Renal pelvis (tissue), 4 donors: ENCODE measurements around the gene USH2A. TPM values are rescaled to one million over a fixed set of nuclear protein-coding genes. Genes with fewer than 3 reads are reported as not detected.
A peak's percentile ranks its signal among the peaks of the same experiment; 100 is the strongest.
"Not testable (repeated sequence)": the region's sequence is repeated elsewhere in the genome, so short reads cannot be mapped to it uniquely, and the experiment has no call there.

ENCODE experiments used
- DNase-seq: peaks from one replicate; pipeline ENCODE4 v3.0.0-alpha.2; 2013
- polyA plus RNA-seq, 3 donors: library from polyadenylated mRNA; unstranded; fragments of 120-200 nt; gene quantifications; one replicate each; pipeline ENCODE4 v1.2.1, GENCODE V29; 2013; ENCODE audit not compliant: insufficient read length in 3 of 3

The USH2A gene
- polyA plus RNA-seq, 3 donors, result 0.07 to 0.37 (median 0.31) TPM

DNA sequence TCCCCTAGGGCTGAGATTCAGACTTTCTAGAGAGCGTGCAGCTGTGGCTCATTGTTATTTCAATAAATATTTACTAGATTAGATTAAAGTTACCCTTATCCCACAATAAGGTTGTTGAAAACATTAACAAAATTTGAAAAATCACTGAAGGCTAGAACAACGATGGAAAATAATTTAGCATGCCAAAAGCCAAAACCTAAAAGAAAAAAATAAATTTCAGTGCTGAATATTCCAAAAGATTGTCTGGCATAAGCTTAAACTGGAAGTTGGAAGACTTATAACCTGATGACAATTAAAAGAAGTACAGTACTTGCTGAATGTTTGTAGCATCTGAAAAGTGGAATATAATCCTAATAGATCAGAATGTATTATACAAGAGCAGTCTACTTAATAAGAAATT is 221.3 kb downstream of the USH2A start:
- no peak for DNase-seq

DNA sequence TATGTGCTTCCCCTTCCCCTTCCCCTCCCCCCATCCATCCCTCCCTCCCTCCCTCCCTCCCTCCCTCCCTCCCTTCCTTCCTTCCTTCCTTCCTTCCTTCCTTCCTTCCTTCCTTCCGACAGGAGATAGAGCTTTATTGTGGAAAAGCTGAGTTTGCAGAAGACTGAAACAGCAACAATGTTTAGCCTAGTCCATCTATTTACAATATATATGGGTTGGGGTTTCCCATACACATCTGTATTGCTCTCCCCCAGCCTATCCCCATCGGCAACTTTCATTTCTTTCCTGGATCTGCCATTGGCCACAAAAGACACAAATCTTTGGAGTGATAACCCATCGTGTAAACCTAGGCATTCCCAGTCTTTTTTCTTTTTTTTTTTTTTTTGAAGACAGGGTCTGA is 222.3 kb downstream of the USH2A start:
- DNase-seq, result no peak

DNA sequence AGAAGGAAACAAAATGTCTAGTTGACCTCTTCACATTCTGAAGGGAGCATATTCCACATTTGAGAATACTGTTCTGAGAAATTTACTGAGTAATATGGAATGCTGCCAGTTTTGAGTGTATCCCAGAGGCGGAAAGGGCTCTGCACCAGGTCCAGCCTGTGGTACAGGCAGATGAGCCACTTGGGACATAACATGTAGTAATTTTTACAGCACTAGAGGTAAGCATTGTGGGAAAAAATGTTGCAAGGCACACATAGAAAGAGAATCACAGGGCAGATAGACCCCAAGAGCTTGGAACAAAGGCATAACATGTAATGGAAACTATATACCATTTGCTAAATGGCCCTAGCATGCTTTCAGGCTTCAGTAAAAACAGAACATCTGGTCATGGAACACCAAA is 228.5 kb downstream of the USH2A start:
- DNase-seq, result no peak

DNA sequence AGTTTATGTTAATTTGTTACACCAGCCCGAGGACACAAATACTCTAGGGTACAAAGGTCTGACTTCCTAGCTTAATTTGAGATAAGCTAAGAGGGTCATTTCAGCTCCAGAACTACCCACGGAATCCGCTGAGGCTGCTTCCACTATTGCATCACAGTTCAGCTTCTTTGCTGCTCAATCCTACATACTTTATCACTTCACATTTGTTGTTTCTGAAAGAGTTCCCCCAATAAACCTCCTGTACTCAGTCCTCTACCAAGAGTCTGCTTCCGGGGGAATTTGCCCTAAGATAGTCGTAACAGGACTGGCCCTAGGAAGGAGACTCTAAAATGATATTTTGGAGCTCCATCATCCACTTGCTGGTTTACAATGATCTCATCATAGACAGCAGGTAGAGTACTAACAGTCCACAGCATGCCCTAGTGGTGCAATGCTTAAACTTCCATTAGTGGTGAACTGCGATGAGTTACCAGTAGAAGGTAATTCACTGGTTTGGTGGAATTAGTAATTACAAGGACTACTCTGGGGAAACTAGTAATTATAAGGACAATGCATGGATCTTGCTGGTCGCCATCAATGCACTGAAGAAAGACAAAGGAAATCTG is 229.3 kb downstream of the USH2A start:
- DNase-seq, result no peak

DNA sequence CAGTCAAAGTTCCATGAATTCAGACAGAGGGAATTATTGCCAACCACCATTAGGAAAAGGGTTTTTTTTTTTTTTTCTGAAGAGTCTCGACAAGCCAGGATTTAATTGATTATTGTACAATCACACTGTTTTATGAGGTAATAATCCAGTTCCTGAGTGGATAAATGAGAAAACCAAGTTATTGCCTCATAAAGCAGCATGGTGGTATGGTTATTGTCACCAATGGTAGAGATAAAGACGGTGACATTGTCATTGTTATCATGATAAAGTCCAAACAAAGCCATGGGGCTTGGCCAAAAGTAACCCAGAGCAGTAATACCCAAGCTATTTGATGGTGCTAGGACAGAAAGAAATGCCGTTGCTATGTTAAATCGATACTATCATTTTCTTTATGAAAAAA is 232.8 kb downstream of the USH2A start:
- no peak for DNase-seq

DNA sequence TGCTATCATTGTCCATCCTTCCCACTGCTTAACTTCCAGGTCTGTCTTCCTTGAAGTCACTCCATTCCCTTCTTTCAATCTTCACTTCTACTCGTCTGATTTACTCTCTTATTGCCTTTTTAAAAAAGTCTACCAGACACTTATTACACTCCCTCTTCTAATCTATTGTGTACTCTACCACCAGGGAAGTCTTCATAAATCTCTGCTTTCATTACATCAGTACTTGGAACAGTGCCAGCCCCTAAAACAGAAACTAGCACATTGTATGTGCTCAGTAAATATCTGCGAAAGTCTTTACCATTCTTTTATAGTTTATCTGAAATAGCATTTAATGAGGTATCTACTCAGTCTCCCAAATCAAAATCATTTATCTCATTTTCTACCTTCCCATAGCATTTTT is 236.4 kb downstream of the USH2A start:
- DNase-seq, result no peak

DNA sequence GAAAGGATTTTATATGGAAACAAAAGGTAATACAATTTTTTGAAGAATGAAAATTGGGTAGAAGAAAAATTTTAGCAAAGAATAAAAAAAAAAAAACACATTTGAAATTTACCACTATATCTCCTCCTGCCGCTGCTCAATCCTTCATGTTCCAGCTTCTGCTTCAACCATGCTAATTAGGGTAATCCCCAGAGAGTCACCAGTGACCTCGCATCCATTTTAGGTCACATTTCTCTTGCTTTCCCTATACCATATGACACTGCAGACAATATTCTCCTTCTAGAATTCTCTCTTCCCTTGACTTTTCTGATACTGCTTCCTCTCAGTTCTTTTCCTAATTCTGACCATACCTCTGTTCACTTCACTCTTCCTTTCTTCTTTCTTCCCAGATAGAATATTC is 237.1 kb downstream of the USH2A start:
- no peak for DNase-seq

DNA sequence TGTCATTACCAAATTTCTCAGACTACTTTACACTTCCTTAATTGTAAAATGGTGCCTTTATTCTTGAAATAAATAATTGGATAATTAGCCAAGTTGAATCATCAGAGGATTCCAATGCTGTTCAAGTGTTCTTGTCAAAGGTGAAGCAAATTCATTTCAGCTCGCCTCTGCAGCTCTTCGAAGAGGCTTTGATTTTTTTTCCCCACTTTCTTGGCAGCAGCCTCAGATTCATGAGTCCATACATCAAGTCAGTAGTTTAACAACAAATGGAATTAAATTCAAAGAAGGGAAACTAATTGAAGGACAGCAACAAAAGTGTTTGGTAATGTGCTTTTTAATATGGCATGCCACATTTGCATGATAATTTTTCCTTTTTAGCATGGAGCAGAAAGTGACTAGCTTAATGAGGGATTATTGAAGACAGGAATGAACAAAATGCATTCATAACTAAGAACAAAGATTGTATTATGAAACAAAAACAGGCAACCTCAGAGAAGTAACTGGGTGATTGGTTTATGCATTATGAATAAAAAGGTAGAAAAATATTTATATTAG is 239.0 kb downstream of the USH2A start:
- DNase-seq, result no peak

DNA sequence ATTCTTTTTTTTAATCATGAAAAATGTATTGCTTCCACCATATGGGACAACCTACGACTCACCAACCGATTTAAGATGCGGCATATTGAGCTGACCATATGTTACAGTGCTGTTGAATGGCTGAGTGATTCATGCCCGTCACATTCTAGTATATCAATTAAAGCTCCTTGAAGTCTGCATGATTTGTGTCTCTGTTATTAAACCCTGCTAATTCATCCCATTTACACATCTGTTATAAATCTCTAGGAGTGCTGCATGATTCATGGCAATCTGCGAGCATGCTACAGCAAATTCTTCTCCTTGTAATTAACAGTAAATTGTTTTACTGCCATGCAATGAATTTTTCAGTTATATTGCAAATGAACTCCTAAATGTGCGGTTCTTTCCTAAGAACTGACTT is 239.8 kb downstream of the USH2A start:
- DNase-seq, result peak; percentile 57

DNA sequence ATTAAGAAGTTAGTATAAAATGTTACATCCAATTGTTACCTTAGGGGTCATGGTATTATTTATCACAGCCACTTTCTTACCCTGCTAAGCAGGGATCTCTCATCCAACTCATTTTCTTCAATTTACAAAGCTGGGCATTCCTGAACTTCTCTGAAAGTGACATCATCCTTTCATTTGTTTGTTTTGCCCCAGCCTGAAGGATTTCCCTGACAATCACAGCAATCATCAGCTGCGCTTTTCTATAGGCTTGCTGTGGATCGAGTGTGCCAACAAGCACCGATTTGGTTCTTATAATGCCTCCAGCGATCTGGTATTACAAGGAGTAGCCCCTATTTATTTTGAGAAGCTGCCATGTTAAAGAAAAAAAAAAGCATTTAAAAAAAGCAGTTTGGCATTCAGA is 240.2 kb downstream of the USH2A start:
- peak; percentile 19 for DNase-seq

DNA sequence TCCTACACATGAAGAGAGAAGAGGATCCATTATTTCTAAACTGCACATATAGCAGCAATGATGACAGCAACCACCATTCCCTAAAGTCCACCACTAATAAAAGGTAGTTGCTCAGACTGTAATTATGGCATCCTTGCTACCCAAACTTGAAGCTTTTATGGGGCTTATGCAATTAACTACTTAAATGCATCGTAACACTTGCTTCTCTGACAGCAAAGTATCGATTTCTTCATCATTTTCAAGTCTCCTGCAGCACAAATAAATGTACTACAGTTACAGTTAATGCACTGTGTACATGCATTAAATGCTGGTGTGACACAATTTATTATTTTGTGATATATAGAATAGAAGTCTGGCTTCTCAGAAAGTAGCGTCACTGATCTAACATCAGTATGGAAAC is 241.7 kb downstream of the USH2A start:
- no peak for DNase-seq

DNA sequence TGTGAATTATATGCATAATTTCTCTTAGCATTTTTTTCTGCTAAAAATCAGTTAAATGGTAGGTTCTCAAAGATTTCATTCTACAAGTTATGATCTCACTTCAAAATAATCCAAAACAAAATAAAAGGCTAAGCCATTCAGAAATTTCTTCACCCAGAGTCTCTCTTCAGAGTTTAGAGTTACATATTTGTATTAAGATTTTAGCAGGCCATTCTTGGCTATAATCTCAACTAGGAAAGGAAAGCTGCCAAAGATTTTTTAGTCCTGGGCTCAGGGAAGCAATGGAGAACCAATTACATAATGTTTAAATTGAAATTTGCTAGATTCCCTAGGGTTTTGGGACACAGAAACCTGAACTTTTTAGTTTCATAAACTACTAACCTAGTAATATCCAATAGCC is 245.0 kb downstream of the USH2A start:
- DNase-seq, result no peak

DNA sequence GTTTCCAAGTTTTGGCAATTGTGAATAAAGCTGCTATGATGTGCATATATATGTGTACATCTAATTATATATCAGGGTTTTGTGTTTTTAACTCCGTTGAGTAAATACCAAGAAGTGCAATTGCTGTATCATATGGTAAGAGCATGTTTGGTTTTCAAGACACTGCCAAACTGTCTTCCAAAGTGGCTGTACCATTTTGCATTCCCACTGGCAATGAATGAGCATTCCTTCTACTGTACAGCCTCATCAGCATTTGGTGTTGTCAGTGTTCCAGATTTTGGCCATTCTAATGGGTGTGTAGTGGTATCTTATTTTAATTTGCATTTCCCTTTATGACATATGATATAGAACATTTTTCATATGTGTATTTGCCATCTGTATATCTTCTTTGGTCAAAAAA is 246.3 kb downstream of the USH2A start:
- DNase-seq, result no peak

DNA sequence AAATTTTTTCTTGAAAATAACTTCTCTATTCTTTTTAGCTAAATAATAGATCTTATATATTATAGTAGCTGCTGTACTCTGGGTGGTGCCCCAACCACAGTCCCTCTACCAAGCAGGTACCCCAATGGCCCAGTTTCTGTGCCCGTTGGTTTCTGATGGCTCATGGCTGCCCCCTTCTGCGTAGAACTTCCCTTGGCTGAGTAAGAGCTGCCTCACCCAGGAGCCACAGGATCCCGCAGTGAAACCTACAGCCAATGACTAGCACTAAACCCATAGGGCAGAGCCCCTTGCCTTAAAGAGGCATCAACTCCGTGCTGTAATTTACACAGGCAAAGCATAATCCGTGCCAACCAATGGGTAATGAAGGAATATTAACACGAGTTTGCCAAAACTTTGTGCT is 247.5 kb downstream of the USH2A start:
- DNase-seq, result no peak

DNA sequence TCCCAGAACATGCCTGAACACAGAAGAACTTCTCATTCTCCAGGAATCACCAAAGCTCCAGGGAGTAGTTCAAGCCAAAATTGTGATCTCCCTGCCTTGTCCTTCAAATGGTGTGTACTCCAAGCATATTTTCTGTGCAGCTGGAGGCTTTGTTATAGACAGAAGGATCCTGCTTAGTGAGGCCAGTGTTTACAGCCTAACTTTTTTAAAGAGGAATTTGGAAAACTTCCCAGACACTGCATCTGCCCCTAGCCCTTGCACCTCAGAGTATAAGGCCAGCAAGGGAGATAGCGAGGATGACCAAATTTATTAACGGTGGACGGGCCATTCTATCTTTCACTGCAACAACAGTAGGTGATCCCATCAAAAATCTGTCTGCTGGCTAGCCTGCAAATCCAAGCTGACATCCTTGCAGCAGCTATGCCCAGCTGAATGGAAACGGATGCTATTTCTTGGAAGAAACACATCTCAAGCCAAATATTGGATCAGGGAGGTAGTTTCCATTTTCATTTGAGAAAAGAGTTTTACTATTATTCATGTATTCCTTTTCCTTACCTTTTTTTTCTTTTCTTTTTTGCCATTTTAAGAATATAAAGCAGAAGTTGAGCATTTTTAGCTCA is 249.8 kb downstream of the USH2A start:
- DNase-seq, result no peak

DNA sequence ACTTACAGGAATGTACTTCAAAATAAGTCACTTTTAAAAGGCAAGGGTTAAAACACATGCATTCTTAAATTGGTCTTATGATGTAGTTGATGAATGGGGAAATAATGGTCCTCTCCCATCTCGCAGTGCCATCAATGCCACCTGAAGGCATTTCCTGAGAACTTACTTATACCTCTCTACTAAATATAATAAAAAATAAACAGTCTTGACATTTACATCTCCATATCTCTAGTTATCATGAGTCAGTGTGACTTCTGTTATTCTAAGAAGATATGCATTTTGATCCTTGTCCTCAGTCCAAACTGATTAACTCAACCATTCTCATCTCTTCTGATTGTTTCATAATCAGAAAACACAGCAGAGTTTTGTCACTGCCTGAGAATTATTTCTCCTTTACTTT is 253.9 kb downstream of the USH2A start:
- no peak for DNase-seq

DNA sequence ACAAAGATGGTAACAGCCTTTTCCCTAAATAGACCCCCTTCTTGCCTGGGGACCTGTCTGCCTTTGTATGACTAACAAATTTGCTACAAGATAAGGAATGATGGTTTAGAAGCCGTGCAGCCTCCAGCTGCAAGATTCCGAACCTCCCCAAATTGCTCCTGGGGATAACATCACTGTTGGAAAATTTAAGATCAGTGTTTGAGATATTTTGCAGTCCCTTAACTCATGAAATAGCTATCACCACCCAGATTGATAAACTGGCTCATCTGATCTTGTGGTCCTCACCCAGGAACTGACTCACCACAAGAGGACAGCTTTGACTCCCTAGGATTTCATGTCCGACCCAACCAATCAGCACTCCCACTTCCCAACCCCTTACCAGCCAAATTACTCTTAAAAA is 254.7 kb downstream of the USH2A start:
- DNase-seq, result no peak

DNA sequence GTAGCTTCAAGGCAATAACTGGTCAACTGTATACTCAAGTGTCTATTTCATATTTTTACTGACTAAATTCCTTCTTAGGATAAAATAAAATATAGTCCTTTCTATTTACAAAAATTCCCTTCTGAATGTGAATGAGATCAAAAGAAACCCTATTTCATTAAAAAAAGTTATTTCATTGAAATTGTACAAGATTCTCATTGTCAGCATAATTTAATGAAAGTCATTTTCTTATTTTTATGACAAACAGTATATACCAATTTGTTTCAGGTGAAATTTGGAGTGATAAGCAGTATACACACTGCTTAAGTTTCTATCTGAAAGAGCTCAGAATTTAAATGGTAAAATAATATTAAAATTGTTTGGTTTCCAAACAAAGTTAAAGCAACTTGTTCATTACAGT is 269.2 kb downstream of the USH2A start:
- DNase-seq, result no peak

DNA sequence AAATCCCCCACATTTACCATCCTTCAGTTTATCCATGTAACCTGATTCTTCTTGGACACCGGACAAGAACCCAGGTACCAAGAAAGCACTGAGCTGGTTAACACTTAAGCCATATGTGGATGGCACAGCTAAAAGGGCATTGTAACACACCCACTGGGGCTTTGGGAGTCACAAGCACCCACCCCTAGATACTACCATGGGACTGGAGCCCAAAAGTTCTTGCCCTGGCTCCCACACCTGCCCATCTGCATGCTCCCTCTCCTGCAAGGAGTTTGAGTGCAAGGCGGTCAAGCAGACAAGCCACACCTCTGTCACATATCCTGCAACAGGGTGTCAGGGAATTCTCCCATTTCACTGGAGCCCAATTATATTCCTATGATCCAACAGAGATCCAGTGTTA is 270.1 kb downstream of the USH2A start:
- no peak for DNase-seq

DNA sequence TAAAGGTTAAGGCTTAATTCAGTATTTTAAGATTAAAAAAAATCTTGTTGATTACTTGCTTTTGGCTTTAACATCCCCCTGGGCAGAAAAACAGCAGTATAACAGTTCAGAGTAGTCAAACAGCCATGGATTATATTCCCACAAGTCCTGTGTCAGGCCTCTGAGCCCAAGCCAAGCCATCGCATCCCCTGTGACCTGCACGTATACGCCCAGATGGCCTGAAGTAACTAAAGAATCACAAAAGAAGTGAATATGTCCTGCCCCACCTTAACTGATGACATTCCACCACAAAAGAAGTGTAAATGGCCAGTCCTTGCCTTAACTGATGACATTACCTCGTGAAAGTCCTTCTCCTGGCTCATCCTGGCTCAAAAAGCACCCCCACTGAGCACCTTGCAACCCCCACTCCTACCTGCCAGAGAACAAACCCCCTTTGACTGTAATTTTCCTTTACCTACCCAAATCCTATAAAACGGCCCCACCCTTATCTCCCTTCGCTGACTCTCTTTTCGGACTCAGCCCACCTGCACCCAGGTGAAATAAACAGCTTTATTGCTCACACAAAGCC is 277.7 kb downstream of the USH2A start:
- not testable (repeated sequence) for DNase-seq

DNA sequence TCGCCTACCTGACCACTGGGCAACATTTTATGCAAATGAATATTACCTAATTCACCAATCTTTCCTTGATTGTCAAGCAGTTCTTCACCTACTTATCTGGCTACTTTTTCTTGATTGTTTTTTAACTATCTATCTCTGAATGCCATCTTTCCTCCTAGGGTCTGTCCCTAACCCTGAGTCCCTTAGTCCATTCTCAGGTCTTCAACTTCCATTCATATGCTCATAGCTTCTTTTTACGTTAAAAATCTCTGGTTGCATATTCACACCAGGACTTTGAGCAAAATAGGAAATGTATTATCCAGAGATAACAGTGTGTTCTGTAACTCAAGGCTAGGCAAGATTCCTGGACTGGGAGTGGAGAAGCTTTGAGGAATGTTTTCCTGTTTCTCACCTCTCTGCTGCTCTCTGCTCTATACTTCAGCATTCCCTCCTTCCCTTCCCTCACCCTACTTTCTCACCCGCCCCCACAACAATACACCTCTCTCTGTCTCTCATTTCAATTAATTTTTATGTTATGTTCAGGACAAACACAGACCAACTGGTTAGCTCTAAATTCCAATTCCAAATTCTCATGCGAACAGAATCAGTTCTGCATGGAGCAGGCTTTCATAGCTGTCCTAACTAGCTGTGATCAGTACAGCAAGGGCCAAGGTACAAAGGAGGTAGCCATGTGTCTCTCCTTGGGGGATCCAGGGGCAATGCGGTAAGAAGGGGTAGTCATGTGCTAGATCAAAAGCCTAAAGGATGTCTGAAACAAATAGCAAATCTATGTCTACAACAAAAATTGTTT is 278.4 kb downstream of the USH2A start:
- no peak for DNase-seq

DNA sequence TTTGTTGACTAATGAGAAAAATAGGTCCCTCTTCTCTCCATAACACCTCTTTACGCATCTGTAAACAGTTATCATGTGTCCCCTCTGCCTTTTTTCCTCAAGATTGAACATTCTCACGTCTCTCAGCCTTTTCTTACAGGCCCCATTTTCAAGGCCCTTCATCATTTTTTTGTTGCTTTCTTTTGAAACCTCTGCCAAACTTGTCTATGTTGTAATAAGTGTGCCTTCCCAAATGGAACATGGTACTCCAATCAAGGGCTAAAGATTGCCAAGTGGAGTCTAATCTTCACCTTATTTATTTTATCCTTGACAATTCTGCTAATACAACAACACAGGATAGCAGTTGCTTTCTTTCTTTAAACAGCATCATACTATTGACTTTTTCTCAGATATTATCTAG is 280.3 kb downstream of the USH2A start:
- DNase-seq, result no peak
